Measurements from ENCODE around the gene ARSG. TPM values are rescaled to one million over a fixed set of nuclear protein-coding genes. Genes with fewer than 3 reads are reported as not detected.
"Not testable (repeated sequence)": the region's sequence is repeated elsewhere in the genome, so short reads cannot be mapped to it uniquely, and the experiment has no call there.

The ARSG gene
- total RNA-seq, 2 donors from 2014 or later: 3.1 to 3.6 TPM

DNA sequence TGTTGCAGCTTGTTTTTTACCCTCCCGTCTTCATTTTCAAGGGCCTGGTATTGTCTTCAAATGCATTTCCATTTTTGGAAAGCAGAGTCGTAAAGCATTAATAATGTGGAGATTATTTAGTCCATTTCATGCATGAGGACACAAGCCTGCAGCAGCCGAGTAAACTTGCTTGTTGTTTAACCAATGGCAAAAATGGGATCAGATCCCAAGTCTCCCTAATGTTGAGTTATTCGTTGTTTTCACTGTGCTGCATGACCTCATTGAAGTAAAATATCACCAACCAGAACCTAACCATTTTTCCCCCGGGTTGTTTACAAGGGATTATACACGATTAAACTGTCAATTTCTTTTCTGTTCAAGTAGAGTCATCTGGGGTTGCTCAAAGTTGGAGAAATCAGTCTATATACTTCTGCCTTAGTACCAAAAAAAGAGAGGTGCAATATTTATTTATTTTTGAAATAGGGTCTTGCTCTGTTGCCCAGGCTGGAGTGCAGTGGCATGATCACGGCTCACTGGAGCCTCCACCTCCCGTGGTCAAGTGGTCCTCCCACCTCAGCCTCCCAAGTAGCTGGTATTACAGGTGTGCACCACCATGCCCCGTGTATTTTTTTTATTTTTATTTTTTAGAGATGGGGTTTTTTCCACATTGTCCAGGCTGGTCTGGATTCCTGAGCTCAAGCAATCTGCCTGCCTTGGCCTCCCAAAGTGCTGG is 31.1 kb upstream of the ARSG start:
- TF ChIP-seq, protein P1, sequence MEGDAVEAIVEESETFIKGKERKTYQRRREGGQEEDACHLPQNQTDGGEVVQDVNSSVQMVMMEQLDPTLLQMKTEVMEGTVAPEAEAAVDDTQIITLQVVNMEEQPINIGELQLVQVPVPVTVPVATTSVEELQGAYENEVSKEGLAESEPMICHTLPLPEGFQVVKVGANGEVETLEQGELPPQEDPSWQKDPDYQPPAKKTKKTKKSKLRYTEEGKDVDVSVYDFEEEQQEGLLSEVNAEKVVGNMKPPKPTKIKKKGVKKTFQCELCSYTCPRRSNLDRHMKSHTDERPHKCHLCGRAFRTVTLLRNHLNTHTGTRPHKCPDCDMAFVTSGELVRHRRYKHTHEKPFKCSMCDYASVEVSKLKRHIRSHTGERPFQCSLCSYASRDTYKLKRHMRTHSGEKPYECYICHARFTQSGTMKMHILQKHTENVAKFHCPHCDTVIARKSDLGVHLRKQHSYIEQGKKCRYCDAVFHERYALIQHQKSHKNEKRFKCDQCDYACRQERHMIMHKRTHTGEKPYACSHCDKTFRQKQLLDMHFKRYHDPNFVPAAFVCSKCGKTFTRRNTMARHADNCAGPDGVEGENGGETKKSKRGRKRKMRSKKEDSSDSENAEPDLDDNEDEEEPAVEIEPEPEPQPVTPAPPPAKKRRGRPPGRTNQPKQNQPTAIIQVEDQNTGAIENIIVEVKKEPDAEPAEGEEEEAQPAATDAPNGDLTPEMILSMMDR (IDR thresholded peaks at IDR 0.05): no peak
- Histone ChIP-seq H3K4me3 (no peak overlapping the region), H3K27me3 (no peaks in the 10 kb centered on the region), H3K4me1 (peaks cover 0 to 16% of the 10 kb centered on the region in 2 donors), H3K36me3 (peaks cover 15% of the 10 kb centered on the region), H3K27ac (no peak overlapping the region), H3K9me3 (no peaks in the 10 kb centered on the region)
- no peak for DNase-seq (ENCODE audit: low spot score)

DNA sequence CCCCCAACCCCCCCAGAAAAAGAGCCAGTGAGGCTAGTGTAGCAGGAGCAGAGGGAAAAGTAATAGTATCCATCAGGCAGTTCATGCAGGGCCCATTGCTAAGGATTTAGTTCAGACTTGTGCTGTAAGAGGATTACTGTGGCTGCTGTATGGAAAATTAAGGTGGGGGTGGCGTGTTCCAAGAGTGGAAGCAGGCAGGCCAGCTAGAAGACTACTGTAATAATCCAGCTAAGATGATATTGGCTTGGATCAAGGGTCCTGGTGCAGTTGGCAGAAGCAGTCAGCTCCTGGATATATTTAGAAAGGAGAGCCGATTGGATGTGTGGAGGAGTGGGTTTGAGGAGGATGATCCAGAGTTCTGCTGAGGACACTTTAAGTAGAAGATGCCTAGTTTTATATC is 28.8 kb upstream of the ARSG start:
- H3K27me3 ChIP-seq; DNase-seq (ENCODE audit: low spot score); H3K9me3 ChIP-seq; H3K4me3 ChIP-seq; H3K36me3 ChIP-seq: not testable (repeated sequence)
- H3K27ac ChIP-seq: peak overlapping the region; percentile 47 to 65
- H3K4me1 ChIP-seq: peaks cover 0 to 16% of the 10 kb centered on the region in 2 donors

DNA sequence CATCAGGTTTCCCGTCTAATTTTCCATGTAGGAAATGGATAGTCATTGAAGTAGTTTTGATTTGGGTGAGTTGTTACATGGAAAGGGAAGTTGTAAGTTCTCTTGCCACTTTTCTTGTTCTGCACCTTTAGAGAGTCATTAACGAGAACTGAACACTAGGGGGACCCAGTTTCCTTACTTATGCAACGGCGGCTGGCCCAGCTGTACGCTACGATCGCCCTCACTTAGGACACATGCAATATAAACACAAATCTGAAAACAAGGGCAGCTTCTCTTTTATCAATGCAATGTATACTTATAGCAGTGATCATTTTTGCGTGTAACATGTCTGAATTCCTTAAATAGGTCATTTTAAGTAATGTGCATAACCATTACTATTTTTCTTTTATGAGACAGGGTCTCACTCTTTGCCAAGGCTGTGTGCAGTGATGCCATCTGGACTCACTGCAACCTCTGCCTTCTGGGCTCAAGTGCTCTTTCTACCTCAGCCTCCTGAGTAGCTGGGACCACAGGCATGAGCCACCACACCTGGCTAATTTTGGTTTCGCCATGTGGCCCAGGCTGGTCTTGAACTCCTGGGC is 28.1 kb upstream of the ARSG start:
- H3K9me3 ChIP-seq; H3K36me3 ChIP-seq; H3K4me3 ChIP-seq; H3K27me3 ChIP-seq; DNase-seq (ENCODE audit: low spot score): not testable (repeated sequence)
- TF ChIP-seq, protein P1 (IDR thresholded peaks at IDR 0.05): peak; percentile 30 to 77
- Histone ChIP-seq H3K27ac (peak overlapping the region; percentile 47 to 65), H3K4me1 (peaks cover 0 to 16% of the 10 kb centered on the region in 2 donors)

DNA sequence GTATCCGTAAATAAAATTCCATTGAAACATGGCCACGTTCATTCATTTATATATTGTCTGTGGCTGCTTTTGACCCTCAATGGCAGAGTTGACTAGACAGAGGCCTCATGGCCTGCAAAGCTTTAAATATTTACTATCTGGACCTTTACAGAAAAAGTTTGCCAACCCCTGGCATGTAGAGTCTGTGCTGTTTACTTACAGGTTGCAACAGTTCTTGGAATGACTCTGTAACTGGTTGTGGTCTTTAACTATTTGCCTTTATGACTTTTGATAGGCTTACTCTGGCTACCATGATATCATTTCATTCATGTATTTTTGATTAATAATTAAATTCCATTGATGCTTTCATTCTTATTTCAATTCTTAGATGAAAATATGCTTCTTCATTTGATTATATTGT is 25.5 kb upstream of the ARSG start:
- not testable (repeated sequence) for H3K4me3 ChIP-seq; H3K36me3 ChIP-seq; H3K9me3 ChIP-seq; H3K27ac ChIP-seq; H3K4me1 ChIP-seq; DNase-seq (ENCODE audit: low spot score); H3K27me3 ChIP-seq

DNA sequence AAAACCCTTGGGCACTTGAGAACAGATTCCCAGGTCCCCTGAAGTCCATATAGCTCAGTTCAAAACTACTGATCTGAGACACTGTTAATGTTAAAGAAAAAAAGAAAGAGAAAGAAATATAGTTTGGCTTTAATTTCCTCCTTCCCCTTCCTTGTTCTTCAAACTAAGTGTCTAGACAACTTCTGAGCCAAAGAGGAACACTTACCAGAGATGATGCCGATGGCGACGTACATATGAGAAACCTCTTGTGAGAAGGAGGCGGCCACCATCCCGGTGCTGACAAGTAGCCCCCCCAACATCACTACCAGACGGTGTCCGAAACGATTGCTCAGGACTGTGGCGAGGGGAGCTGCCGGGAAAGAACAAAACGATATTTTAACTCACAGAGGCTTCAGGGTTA is 17.6 kb upstream of the ARSG start:
- no peak for DNase-seq (ENCODE audit: low spot score)
- H3K27ac ChIP-seq: no peak overlapping the region
- no peaks in the 10 kb centered on the region for H3K36me3 ChIP-seq
- no peaks in the 10 kb centered on the region for H3K27me3 ChIP-seq
- no peaks in the 10 kb centered on the region for H3K4me1 ChIP-seq
- H3K4me3 ChIP-seq: no peak overlapping the region
- peaks cover 0 to 8% of the 10 kb centered on the region in 2 donors for H3K9me3 ChIP-seq
- TF ChIP-seq, protein P1 (IDR thresholded peaks at IDR 0.05): no peak

DNA sequence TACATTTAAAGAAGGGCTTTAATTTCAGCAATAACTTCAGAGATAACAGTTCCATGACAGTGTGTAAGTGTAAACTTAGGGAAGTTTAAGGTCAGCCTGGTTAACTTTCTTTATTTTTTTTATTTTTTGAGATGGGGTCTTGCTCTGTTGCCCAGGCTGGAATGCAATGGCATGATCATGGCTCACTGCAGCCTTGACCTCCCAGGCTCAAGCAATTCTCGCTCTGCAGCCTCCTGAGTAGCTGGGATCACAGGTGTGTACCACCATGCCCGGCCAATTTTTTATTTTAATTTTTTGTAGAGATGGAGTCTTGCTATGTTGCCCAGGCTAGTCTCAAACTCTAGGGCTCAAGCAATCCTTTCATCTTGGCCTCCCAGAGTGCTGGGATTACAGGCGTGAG is 15.0 kb upstream of the ARSG start:
- H3K27me3 ChIP-seq; H3K4me1 ChIP-seq; H3K36me3 ChIP-seq; H3K9me3 ChIP-seq; H3K27ac ChIP-seq; DNase-seq (ENCODE audit: low spot score); H3K4me3 ChIP-seq: not testable (repeated sequence)

DNA sequence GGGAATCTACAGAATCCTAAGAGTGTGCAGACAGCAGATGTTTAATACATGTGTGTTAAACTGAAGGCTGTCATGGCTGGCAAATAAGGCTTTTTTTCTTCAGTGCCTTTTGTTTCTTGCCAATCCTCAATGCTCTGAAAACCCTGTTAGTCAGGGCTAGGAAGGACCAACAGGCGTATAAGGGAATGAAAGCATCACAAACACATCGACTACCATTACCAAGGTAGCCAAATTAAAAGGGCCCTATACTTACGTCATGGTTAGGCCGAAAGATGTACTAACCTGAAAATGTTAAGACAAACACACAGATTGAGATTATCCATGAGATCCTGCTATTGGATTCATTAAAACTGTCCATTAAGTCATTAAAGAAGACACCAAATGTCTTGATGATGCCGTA is 13.5 kb upstream of the ARSG start:
- Histone ChIP-seq H3K27ac (no peak overlapping the region), H3K4me3 (no peak overlapping the region), H3K36me3 (no peaks in the 10 kb centered on the region), H3K9me3 (peaks cover 0 to 8% of the 10 kb centered on the region in 2 donors), H3K4me1 (no peaks in the 10 kb centered on the region), H3K27me3 (no peaks in the 10 kb centered on the region)
- TF ChIP-seq, protein P1 (IDR thresholded peaks at IDR 0.05): no peak
- no peak for DNase-seq (ENCODE audit: low spot score)

DNA sequence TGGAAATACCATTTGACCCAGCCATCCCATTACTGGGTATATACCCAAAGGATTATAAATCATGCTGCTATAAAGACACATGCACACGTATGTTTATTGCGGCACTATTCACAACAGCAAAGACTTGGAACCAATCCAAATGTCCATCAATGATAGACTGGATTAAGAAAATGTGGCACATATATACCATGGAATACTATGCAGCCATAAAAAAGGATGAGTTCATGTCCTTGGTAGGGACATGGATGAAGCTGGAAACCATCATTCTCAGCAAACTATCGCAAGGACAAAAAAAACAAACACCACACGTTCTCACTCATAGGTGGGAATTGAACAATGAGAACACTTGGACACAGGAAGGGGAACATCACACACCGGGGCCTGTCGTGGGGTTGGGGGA is 9.3 kb upstream of the ARSG start:
- H3K27ac ChIP-seq; H3K4me3 ChIP-seq; H3K27me3 ChIP-seq; DNase-seq (ENCODE audit: low spot score); H3K36me3 ChIP-seq; H3K9me3 ChIP-seq; H3K4me1 ChIP-seq: not testable (repeated sequence)
